OCI-LY3 (cell line): ENCODE results near the gene AGBL4.
A peak's percentile ranks its signal among the peaks of the same experiment; 100 is the strongest.

Experiments
- H2AFZ ChIP-seq: fragments of 200-600, 300-600 bp; shearing (Covaris generic); 2 replicates; pipeline ENCODE4 v1.6.0; 2014; ENCODE audit warnings: antibody characterized with exemption, low read depth, low read length
- H3K27ac ChIP-seq: fragments of 200-600, 300-600 bp; sonication (generic); 2 replicates; pipeline ENCODE4 v1.5.1; 2014; ENCODE audit warnings: mild to moderate bottlenecking, low read length, moderate library complexity, mixed read lengths
- H3K27me3 ChIP-seq: fragments of 200-600, 300-600 bp; sonication (generic); 2 replicates; pipeline ENCODE4 v1.6.1; 2014; ENCODE audit warnings: low read depth, low read length, mixed read lengths
- H3K36me3 ChIP-seq: fragments of 200-600, 300-600 bp; sonication (generic); replicated peaks from 2 replicates; pipeline ENCODE3; 2014; ENCODE audit warnings: low read depth, low read length, mixed read lengths
- H3K4me1 ChIP-seq: fragments of 300-600, 200-600 bp; sonication (generic); 2 replicates; pipeline ENCODE4 v1.6.1; 2014; ENCODE audit warnings: low read length, mixed read lengths
- H3K4me2 ChIP-seq: fragments of 200-600, 300-600 bp; sonication (generic); 2 replicates; pipeline ENCODE4 v1.6.1; 2014; ENCODE audit warnings: low read length, mixed read lengths
- H3K4me3 ChIP-seq: fragments of 300-600, 200-600 bp; sonication (generic); 2 replicates; pipeline ENCODE4 v1.5.1; 2014; ENCODE audit warnings: antibody characterized with exemption, mild to moderate bottlenecking, low read length, moderate library complexity
- H3K79me2 ChIP-seq: fragments of 300-600, 200-600 bp; shearing (Covaris generic); 2 replicates; pipeline ENCODE4 v1.6.1; 2014; ENCODE audit warnings: mild to moderate bottlenecking, low read length, mixed read lengths
- H3K9ac ChIP-seq: fragments of 300-600, 200-600 bp; shearing (Covaris generic); 2 replicates; pipeline ENCODE4 v1.6.0; 2014; ENCODE audit warnings: mild to moderate bottlenecking, low read length, moderate library complexity
- H3K9me3 ChIP-seq: fragments of 200-600, 300-600 bp; shearing (Covaris generic); 2 replicates; pipeline ENCODE4 v1.6.1; 2014; ENCODE audit warnings: low read length, mixed read lengths; ENCODE audit not compliant: insufficient read depth
- H4K20me1 ChIP-seq: fragments of 200-600, 300-600 bp; sonication (generic); 2 replicates; pipeline ENCODE4 v1.6.1; 2016; ENCODE audit warnings: low read length, mixed read lengths; ENCODE audit not compliant: insufficient read depth
- CTCF ChIP-seq: fragments of 200-600, 300-600 bp; sonication (generic); IDR thresholded peaks from 2 replicates; pipeline ENCODE4 v1.5.1; 2014; ENCODE audit warnings: antibody characterized with exemption, low read length, low read depth
- EZH2phosphoT487 ChIP-seq: fragments of 200-600 bp; shearing (Covaris generic); IDR thresholded peaks from 2 replicates; pipeline ENCODE4 v1.6.1; 2018; ENCODE audit warnings: antibody characterized with exemption, mixed run types, low read depth

The AGBL4 gene

GRCh38 chr1:48776393-48777218 is 1247.1 kb downstream of the AGBL4 start, which contains the start of gene BEND5:
TSS of gene BEND5 (minus strand) at chr1:48776891. CDS start at chr1:48776831, 60 bp downstream.
- peaks cover 58% of the 10 kb centered on the region for H3K79me2 ChIP-seq

DNA sequence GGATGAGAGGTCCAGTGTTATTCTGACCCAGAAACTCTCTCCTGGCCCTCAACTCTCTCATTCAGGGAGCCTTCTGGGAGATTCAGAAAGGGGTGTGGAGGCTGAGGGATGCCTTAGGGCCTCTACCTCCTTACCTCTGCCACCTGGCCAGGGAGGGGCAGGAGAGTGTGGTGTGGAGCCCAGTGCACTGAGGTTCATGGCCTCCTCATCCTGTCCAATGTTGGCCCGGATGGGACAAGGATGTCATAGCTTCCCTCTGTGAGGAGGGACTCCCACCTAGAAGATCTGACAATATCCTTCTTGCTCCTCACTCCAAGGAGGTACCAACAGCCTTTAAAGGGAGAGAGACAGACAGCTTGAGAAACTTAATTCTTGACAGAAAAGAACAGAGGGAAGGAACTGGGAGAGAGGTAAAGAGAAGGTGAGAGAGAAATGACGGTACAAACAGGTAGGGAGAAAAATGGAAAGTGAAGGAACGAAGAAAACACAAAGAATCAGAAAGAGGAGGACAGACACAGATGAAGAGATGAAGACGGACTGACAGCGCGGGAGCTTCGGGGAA is 1247.8 kb downstream of the AGBL4 start:
- H3K9ac ChIP-seq: peak overlapping the region; percentile 97
- TF ChIP-seq EZH2phosphoT487 (no peak), CTCF (no peak)
- H2AFZ ChIP-seq: no peak overlapping the region
- H3K36me3 ChIP-seq: peaks cover 27% of the 10 kb centered on the region
- H3K79me2 ChIP-seq: peaks cover 64% of the 10 kb centered on the region
- H3K4me3 ChIP-seq: peak overlapping the region; percentile 99
- peaks cover 65% of the 10 kb centered on the region for H3K4me1 ChIP-seq
- peak overlapping the region; percentile 77 for H3K27ac ChIP-seq
- peaks cover 8% of the 10 kb centered on the region; the same call in 1 of the 2 replicates for H4K20me1 ChIP-seq
- H3K4me2 ChIP-seq: peak overlapping the region; percentile 96
- H3K9me3 ChIP-seq: no peaks in the 10 kb centered on the region
- no peaks in the 10 kb centered on the region for H3K27me3 ChIP-seq

More at GRCh38 chr1:48776393-48777218, 1247.1 kb downstream of the AGBL4 start, which contains the start of gene BEND5:
- peaks cover 4% of the 10 kb centered on the region; the same call in 1 of the 2 replicates for H4K20me1 ChIP-seq
- H3K4me1 ChIP-seq: peaks cover 59% of the 10 kb centered on the region
- H3K4me2 ChIP-seq: peak within 1 kb of the TSS; percentile 96
- peak within 1 kb of the TSS; percentile 27; the same call in 1 of the 2 replicates for H2AFZ ChIP-seq
- H3K9me3 ChIP-seq: no peaks in the 10 kb centered on the region
- H3K9ac ChIP-seq: peak within 1 kb of the TSS; percentile 97
- TF ChIP-seq EZH2phosphoT487: no peak
- no peak for TF ChIP-seq CTCF
- peak within 1 kb of the TSS; percentile 77 for H3K27ac ChIP-seq
- peak within 1 kb of the TSS; percentile 99 for H3K4me3 ChIP-seq
- peaks cover 21% of the 10 kb centered on the region for H3K36me3 ChIP-seq
- H3K27me3 ChIP-seq: no peaks in the 10 kb centered on the region

DNA sequence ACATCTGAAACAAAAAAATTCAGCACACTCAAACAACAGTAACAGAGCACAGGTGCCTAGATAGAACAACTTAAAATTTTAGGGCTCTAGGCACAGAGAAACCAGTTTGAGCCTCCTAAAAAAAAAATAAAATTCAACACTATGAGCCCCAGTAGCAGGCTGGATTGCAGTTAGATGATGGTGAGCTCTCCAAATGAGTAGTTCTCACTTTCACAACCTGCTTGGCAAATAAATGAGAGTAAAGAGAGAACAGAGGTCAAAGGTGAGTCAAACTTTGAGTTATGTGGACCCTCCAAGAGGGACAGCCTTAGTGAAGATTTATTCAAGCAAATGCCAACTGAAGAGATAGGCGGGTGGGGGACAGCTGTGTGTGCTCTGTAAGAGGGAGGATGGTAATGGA is 1250.6 kb downstream of the AGBL4 start:
- Histone ChIP-seq H3K79me2 (peaks cover 92% of the 10 kb centered on the region), H3K27ac (peak overlapping the region; percentile 77), H3K27me3 (no peaks in the 10 kb centered on the region), H3K4me1 (peaks cover 81% of the 10 kb centered on the region), H3K9ac (peak overlapping the region; percentile 97; the same call in 1 of the 2 replicates), H2AFZ (no peak overlapping the region), H3K9me3 (no peaks in the 10 kb centered on the region), H3K36me3 (peaks cover 40% of the 10 kb centered on the region), H3K4me2 (peak overlapping the region; percentile 96), H3K4me3 (peak overlapping the region; percentile 99), H4K20me1 (peaks cover 25% of the 10 kb centered on the region)
- TF ChIP-seq CTCF: no peak
- no peak for TF ChIP-seq EZH2phosphoT487

GRCh38 chr1:48772211-48772610 is 1251.5 kb downstream of the AGBL4 start:
- Histone ChIP-seq H4K20me1 (peaks cover 32% of the 10 kb centered on the region), H3K9ac (0 out of 2 replicates have a peak overlapping the region, but pooled peaks have one; percentile 97), H3K27me3 (no peaks in the 10 kb centered on the region), H3K4me2 (peak overlapping the region; percentile 96), H3K9me3 (no peaks in the 10 kb centered on the region), H2AFZ (no peak overlapping the region), H3K4me3 (peak overlapping the region; percentile 99; the same call in 1 of the 2 replicates), H3K4me1 (peaks cover 82% of the 10 kb centered on the region), H3K27ac (peak overlapping the region; percentile 77; the same call in 1 of the 2 replicates), H3K36me3 (peaks cover 49% of the 10 kb centered on the region), H3K79me2 (peaks cover 95% of the 10 kb centered on the region)
- TF ChIP-seq EZH2phosphoT487 (no peak), CTCF (no peak)
